ENCODE data around the gene IGF2BP3. TPM values are rescaled to one million over a fixed set of nuclear protein-coding genes. Genes with fewer than 3 reads are reported as not detected.

IGF2BP3 gene
- total and polyA plus RNA-seq, 10 of the 15 experiments (the other 5 are each of a cell fraction or from before 2014, with no cell fraction given): 4.6 to 61.2 (median 36.9) TPM

- TF ChIP-seq PKNOX1 (IDR thresholded peaks at IDR 0.05) (no peak), LARP7 (IDR thresholded peaks at IDR 0.05) (no peak)
Observed at GRCh38 chr7:23378996-23379395, 91.3 kb downstream of the IGF2BP3 start (continued).

GRCh38 chr7:23377134-23377533, 93.2 kb downstream of the IGF2BP3 start:
- RAD21 ChIA-PET (ENCODE audit: unreplicated experiment): no interaction called here
- peaks cover 18% of the 10 kb centered on the region for H3K4me1 ChIP-seq (ENCODE audit: control insufficient read depth, insufficient read depth, low read length)
- POLR2A ChIA-PET: no interaction called here
- peaks cover 19% of the 10 kb centered on the region for H3K79me2 ChIP-seq (ENCODE audit: control insufficient read depth, insufficient read depth, low read length)
- H2AFZ ChIP-seq (ENCODE audit: control insufficient read depth, low read depth, low read length): no peak overlapping the region
- WGBS (ENCODE audit: insufficient coverage, insufficient replicate concordance, low lambda C conversion rate, missing lambda C conversion rate): 39% methylated on average over 3 of the region's 3 CpGs
- no peak overlapping the region for H3K4me3 ChIP-seq
- intact Hi-C loops (cut with micrococcal nuclease; ENCODE audit: unreplicated experiment) (no loop called here), in situ Hi-C loops (cut with MboI) (no loop called here)
- H3K9me3 ChIP-seq (replicated peaks; ENCODE audit: control insufficient read depth, insufficient read depth, low read length): no peaks in the 10 kb centered on the region
- H4K20me1 ChIP-seq (ENCODE audit: control insufficient read depth, insufficient read depth): no peaks in the 10 kb centered on the region
- H3K27ac ChIP-seq (ENCODE audit: control insufficient read depth, insufficient read depth): no peak overlapping the region
- H3K27me3 ChIP-seq (replicated peaks in 1 of 2; ENCODE audit: control insufficient read depth in 2 of 2, insufficient read depth in 2 of 2, low read length in 1 of 2): no peaks in the 10 kb centered on the region
- ATAC-seq (no peak), FAIRE-seq (no peak), DNase-seq (ENCODE audit: low read depth, low spot score) (no peak)
- no peak overlapping the region for H3K9ac ChIP-seq (ENCODE audit: control insufficient read depth, insufficient read depth, low read length)
- no peak for TF ChIP-seq CREM (IDR thresholded peaks at IDR 0.05; ENCODE audit: low read depth)
- TF ChIP-seq SMC3 (IDR thresholded peaks at IDR 0.05; ENCODE audit: borderline replicate concordance, low read length): no peak
- TF ChIP-seq CTCF (IDR thresholded peaks at IDR 0.05 in 2 of 3, conservative IDR thresholded peaks at IDR 0.05 in 1 of 3; ENCODE audit: control insufficient read depth in 2 of 3, extremely low read depth in 1 of 3, insufficient read depth in 1 of 3, low read depth in 3 of 3, low read length in 3 of 3): no peak
- TF ChIP-seq ATF3 (IDR thresholded peaks at IDR 0.05; ENCODE audit: borderline replicate concordance, extremely low read depth, low read depth, low read length): no peak
- H3K4me2 ChIP-seq (ENCODE audit: control insufficient read depth, insufficient read depth): no peak overlapping the region
- SMC1A ChIA-PET (ENCODE audit: uncharacterized antibody, unreplicated experiment): no interaction called here
- CTCF ChIA-PET: no interaction called here
- no TSS peak for BruUV-seq (replicated peaks)
- H3K36me3 ChIP-seq (ENCODE audit: control insufficient read depth in 2 of 2, insufficient read depth in 2 of 2, low read length in 1 of 2): no peaks in the 10 kb centered on the region; a peak in 2 of 4 replicates

All from GM12878 (cell line).